NT2/D1 (cell line): ENCODE data around the gene ZNF708.

Experiments
- SUZ12 ChIP-seq: IDR thresholded peaks from 2 replicates; pipeline ENCODE4 v1.6.1; 2011; ENCODE audit not compliant: insufficient read length, insufficient read depth; ENCODE audit errors: extremely low read depth
- YY1 ChIP-seq: IDR thresholded peaks from 2 replicates; pipeline ENCODE4 v1.6.1; 2011; ENCODE audit not compliant: insufficient read length, insufficient read depth
- ZNF274 ChIP-seq: IDR thresholded peaks from 2 replicates; pipeline ENCODE4 v1.6.1; 2011; ENCODE audit warnings: mild to moderate bottlenecking, low read depth, low read length

DNA sequence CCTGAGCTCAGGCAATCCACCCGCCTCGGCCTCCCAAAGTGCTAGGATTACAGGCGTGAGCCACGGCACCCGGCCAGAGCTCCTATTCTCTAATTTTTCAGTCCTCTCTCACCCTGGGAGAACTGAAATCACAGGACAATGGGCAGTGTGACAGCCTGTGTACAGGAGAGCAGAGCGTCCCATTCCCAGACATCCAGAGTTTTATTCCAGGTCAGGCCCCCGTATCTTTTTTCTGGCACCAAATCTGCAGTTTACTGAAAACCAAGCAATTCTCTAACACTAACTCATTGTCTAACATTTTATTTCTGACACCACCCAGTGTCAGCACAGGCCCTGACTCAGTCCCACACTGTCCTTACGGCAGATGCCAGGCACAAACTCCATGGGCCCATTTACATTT, 6.7 kb downstream of the ZNF708 start:
- TF ChIP-seq YY1 (no peak), SUZ12 (no peak), ZNF274 (no peak)
